WI38 (cell line): ENCODE measurements around the gene TNFRSF12A.

Experiments used
- H3K4me3 ChIP-seq: 2 replicates; pipeline ENCODE4 v1.5.1; 2011; ENCODE audit warnings: low read depth, mild to moderate bottlenecking, control low read depth, low read length
- CTCF ChIP-seq: IDR thresholded peaks from 2 replicates; pipeline ENCODE4 v1.5.1; 2012; ENCODE audit warnings: low read depth, mild to moderate bottlenecking, control low read depth, low read length

The TNFRSF12A gene

GRCh38 chr16:2980227-2981176 is 39.7 kb upstream of the TNFRSF12A start, which contains the start of gene PKMYT1:
Gene PKMYT1 (minus strand): TSS chr16:2980446. CDS start chr16:2979657, 789 bp downstream.
- peak within 1 kb of the TSS; percentile 74 for H3K4me3 ChIP-seq
- TF ChIP-seq CTCF = no peak

GRCh38 chr16:2981177-2981898 is 38.8 kb upstream of the TNFRSF12A start:
- TF ChIP-seq CTCF = no peak
- H3K4me3 ChIP-seq = peak overlapping the region; percentile 74; the same call in 1 of the 2 replicates

GRCh38 chr16:2981899-2982250 is 38.3 kb upstream of the TNFRSF12A start:
- TF ChIP-seq CTCF = no peak
- no peak overlapping the region for H3K4me3 ChIP-seq

- no peak overlapping the region for H3K4me3 ChIP-seq
- no peak for TF ChIP-seq CTCF
Observed at GRCh38 chr16:2982402-2982801, 37.8 kb upstream of the TNFRSF12A start.

GRCh38 chr16:2983706-2984136 is 36.4 kb upstream of the TNFRSF12A start:
- peak; percentile 76 for TF ChIP-seq CTCF
- H3K4me3 ChIP-seq = peak overlapping the region; percentile 37

GRCh38 chr16:2985462-2985861 is 34.7 kb upstream of the TNFRSF12A start:
- no peak overlapping the region for H3K4me3 ChIP-seq
- no peak for TF ChIP-seq CTCF
